Measurements from ENCODE around the gene MMP24.

DNA sequence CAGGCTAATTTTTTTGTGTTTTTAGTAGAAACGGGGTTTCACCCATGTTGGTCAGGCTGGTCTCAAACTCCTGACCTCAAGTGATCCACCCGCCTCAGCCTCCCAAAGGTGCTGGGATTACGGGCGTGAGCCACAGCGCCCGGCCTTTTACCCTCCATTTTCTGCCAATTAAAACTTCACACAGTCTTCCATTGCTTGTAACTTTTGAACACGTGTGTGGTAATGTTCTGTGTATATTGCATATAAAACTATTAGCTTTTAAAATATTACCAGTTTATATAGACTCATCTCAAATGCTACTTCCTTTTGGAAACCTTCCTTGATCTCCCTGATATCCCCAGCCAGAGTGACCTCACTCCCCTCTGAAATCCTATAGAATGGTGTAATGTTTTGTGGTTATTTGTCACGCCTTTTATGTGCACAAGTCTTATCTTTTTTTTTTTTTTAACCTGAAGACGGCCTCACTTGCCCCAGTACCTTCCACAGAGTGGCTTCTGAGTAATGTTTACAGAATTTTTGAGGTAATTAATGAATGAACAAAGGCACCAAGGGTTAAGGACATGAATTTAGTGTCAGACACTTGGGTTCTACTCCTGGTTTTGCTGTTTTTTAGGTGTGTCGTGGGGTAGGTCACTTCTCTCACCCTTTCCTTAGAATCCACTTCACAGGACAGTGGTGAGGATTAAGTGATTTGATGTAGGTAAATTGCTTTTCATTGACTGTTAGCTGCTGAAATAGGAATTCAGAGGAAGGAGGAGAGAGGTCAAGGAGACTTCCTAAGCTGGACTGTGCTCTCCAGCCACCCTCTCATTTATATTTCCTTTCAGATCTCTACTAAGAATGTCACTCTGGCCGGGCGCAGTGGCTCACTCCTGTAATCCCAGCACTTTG is 11.2 kb upstream of the MMP24 start:
- TF ChIP-seq, protein P1, sequence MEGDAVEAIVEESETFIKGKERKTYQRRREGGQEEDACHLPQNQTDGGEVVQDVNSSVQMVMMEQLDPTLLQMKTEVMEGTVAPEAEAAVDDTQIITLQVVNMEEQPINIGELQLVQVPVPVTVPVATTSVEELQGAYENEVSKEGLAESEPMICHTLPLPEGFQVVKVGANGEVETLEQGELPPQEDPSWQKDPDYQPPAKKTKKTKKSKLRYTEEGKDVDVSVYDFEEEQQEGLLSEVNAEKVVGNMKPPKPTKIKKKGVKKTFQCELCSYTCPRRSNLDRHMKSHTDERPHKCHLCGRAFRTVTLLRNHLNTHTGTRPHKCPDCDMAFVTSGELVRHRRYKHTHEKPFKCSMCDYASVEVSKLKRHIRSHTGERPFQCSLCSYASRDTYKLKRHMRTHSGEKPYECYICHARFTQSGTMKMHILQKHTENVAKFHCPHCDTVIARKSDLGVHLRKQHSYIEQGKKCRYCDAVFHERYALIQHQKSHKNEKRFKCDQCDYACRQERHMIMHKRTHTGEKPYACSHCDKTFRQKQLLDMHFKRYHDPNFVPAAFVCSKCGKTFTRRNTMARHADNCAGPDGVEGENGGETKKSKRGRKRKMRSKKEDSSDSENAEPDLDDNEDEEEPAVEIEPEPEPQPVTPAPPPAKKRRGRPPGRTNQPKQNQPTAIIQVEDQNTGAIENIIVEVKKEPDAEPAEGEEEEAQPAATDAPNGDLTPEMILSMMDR (IDR thresholded peaks at IDR 0.05; ENCODE audit: insufficient read depth, low read depth, low read length), result no peak
- no peak for TF ChIP-seq EZH2 (IDR thresholded peaks at IDR 0.05; ENCODE audit: insufficient read depth, low read length)
